Hepatocyte (in vitro differentiated cells): ENCODE data around the gene PRKAG2. TPM values are rescaled to one million over a fixed set of nuclear protein-coding genes. Genes with fewer than 3 reads are reported as not detected.

Experiments
- DNase-seq: peaks from one replicate; pipeline ENCODE4 v3.0.0-alpha.2; 2016; ENCODE audit warnings: low spot score
- H2AFZ ChIP-seq: fragments of 200-600 bp; sonication (generic); 2 replicates; pipeline ENCODE4 v1.6.0; 2016; ENCODE audit warnings: antibody characterized with exemption, mild to moderate bottlenecking
- H3K27ac ChIP-seq: fragments of 200-600 bp; sonication (generic); 2 replicates; pipeline ENCODE4 v1.5.1; 2016; ENCODE audit warnings: mild to moderate bottlenecking
- H3K27me3 ChIP-seq: fragments of 200-600 bp; sonication (generic); 2 replicates; pipeline ENCODE4 v1.6.1; 2016
- H3K36me3 ChIP-seq: fragments of 200-600 bp; sonication (generic); replicated peaks from 2 replicates; pipeline ENCODE4 v1.5.1; 2016; ENCODE audit warnings: low read depth; ENCODE audit not compliant: insufficient read depth
- H3K4me1 ChIP-seq: fragments of 200-600 bp; sonication (generic); 2 replicates; pipeline ENCODE4 v1.5.1; 2016; ENCODE audit warnings: mild to moderate bottlenecking, moderate library complexity; ENCODE audit not compliant: insufficient read depth
- H3K4me2 ChIP-seq: fragments of 200-600 bp; sonication (generic); 2 replicates; pipeline ENCODE4 v1.6.0; 2016
- H3K4me3 ChIP-seq: fragments of 200-600 bp; sonication (generic); 2 replicates; pipeline ENCODE4 v1.5.1; 2016; ENCODE audit warnings: mild to moderate bottlenecking
- H3K79me2 ChIP-seq: fragments of 200-600 bp; sonication (generic); 2 replicates; pipeline ENCODE4 v1.6.0; 2017; ENCODE audit warnings: mild to moderate bottlenecking
- H3K9me2 ChIP-seq: fragments of 200-600 bp; sonication (generic); replicated peaks from 2 replicates; pipeline ENCODE4 v1.6.0; 2017; ENCODE audit warnings: mild to moderate bottlenecking; ENCODE audit not compliant: insufficient read depth
- H3K9me3 ChIP-seq: fragments of 200-600 bp; sonication (generic); 2 replicates; pipeline ENCODE4 v1.5.1; 2016; ENCODE audit warnings: low read depth, mild to moderate bottlenecking
- H4K20me1 ChIP-seq: fragments of 200-600 bp; sonication (generic); 2 replicates; pipeline ENCODE4 v1.6.0; 2016; ENCODE audit warnings: mild to moderate bottlenecking; ENCODE audit not compliant: insufficient read depth, poor library complexity, severe bottlenecking
- CTCF ChIP-seq: fragments of 200-600 bp; sonication (generic); IDR thresholded peaks from 2 replicates; pipeline ENCODE4 v1.5.1; 2016; ENCODE audit warnings: antibody characterized with exemption, mild to moderate bottlenecking; ENCODE audit not compliant: poor library complexity
- EZH2 ChIP-seq: fragments of 200-600 bp; sonication (generic); IDR thresholded peaks from 2 replicates; pipeline ENCODE4 v1.6.1; 2016; ENCODE audit warnings: antibody characterized with exemption, mild to moderate bottlenecking, borderline replicate concordance
- EZH2phosphoT487 ChIP-seq: fragments of 200-600 bp; sonication (generic); IDR thresholded peaks from one replicate; pipeline ENCODE4 v1.6.1; 2018; ENCODE audit warnings: antibody characterized with exemption, mild to moderate bottlenecking, low read depth, moderate library complexity; ENCODE audit not compliant: unreplicated experiment, severe bottlenecking
- WGBS: methylation state at CpG from one replicate; pipeline ENCODE4 v1.1.6; 2016; ENCODE audit warnings: low lambda C conversion rate; ENCODE audit errors: missing lambda C conversion rate; 5-methylcytosine and 5-hydroxymethylcytosine counted together
- polyA plus RNA-seq: library from polyadenylated mRNA; unstranded; fragments of >200 nt; fragmentation: Nextera tagmentation; extraction: Ambion mirVana; gene quantifications from 2 replicates; pipeline ENCODE4 v1.2.1, GENCODE V29; 2016
- total RNA-seq: library from RNA; depleted of rRNA; stranded (reverse); fragments of >200 nt; gene quantifications from 2 replicates; pipeline ENCODE4 v1.2.3, GENCODE V29; 2014

PRKAG2 gene
- total and polyA plus RNA-seq, 2 experiments from 2014 or later: 17.8 to 23.4 TPM

GRCh38 chr7:151903249-151904032 is 26.5 kb upstream of the PRKAG2 start:
- Histone ChIP-seq H3K36me3 (no peaks in the 10 kb centered on the region), H3K4me3 (no peak overlapping the region), H3K27me3 (no peaks in the 10 kb centered on the region), H3K9me3 (no peaks in the 10 kb centered on the region), H3K4me2 (no peak overlapping the region), H3K9me2 (no peaks in the 10 kb centered on the region), H3K4me1 (no peaks in the 10 kb centered on the region), H2AFZ (no peak overlapping the region), H3K27ac (no peak overlapping the region), H4K20me1 (no peaks in the 10 kb centered on the region), H3K79me2 (no peaks in the 10 kb centered on the region)
- WGBS: 61% methylated on average over 9 of the region's 9 CpGs
- TF ChIP-seq EZH2phosphoT487 (no peak), CTCF (no peak), EZH2 (no peak)
- no peak for DNase-seq

- Histone ChIP-seq H3K27ac (no peak overlapping the region), H3K4me1 (no peaks in the 10 kb centered on the region), H3K79me2 (no peaks in the 10 kb centered on the region), H3K36me3 (no peaks in the 10 kb centered on the region), H3K9me3 (no peaks in the 10 kb centered on the region), H3K9me2 (no peaks in the 10 kb centered on the region), H2AFZ (no peak overlapping the region), H3K4me2 (no peak overlapping the region), H3K27me3 (no peaks in the 10 kb centered on the region), H4K20me1 (no peaks in the 10 kb centered on the region), H3K4me3 (no peak overlapping the region)
- no peak for DNase-seq
- TF ChIP-seq EZH2phosphoT487 (no peak), EZH2 (no peak), CTCF (no peak)
- 84% methylated on average over 17 of the region's 17 CpGs for WGBS
These were observed 25.4 kb upstream of the PRKAG2 start for GRCh38 chr7:151902311-151902710.

- 73% methylated on average over 5 of the region's 5 CpGs for WGBS
- H3K4me3 ChIP-seq: no peak overlapping the region
- H4K20me1 ChIP-seq: no peaks in the 10 kb centered on the region
- H3K4me1 ChIP-seq: peaks cover 2% of the 10 kb centered on the region
- H3K4me2 ChIP-seq: no peak overlapping the region
- no peak overlapping the region for H2AFZ ChIP-seq
- H3K27ac ChIP-seq: no peak overlapping the region
- H3K79me2 ChIP-seq: no peaks in the 10 kb centered on the region
- TF ChIP-seq EZH2phosphoT487: no peak
- no peak for TF ChIP-seq CTCF
- no peak for TF ChIP-seq EZH2
- DNase-seq: no peak
- no peaks in the 10 kb centered on the region for H3K9me2 ChIP-seq
- no peaks in the 10 kb centered on the region for H3K36me3 ChIP-seq
- H3K27me3 ChIP-seq: no peaks in the 10 kb centered on the region
- no peaks in the 10 kb centered on the region for H3K9me3 ChIP-seq
These were observed 24.9 kb upstream of the PRKAG2 start for GRCh38 chr7:151901828-151902227.
